ENCODE data around the gene HHIP. TPM values are rescaled to one million over a fixed set of nuclear protein-coding genes. Genes with fewer than 3 reads are reported as not detected.

The HHIP gene
- total RNA-seq, 1 experiment from 2014 or later, result not detected

DNA sequence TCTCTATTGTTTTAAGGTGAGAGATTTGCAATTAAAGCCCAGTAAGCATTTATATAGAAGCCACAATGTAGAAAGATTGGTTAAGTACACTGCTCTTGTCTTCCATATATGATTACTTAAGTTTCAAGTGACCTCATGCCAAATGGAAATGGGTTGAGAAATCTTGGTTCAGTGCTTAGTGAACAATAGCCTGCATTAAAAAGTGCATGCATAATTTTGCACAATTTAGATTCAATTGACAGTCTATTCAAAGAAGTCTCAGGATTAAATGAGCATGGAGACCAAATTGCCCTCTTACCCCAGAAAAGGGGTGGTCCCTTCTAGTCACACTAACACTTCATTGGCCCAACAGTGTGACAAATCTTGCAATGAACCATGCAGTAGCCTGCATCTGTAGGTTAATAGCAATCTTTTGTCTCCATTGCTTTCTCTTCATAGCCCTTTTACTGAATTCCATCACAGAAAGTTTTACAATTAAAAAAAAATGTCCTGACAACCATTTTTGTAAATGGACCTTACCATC lies 93.6 kb downstream of the HHIP start:
- intact Hi-C loops (cut with micrococcal nuclease; ENCODE audit: unreplicated experiment), result no loop called here
- no peaks in the 10 kb centered on the region for H4K20me1 ChIP-seq (ENCODE audit: insufficient read depth)
- ChIA-PET POLR2A (ENCODE audit: unreplicated experiment) (no interaction called here), CTCF (no interaction called here)
- H3K27ac ChIP-seq, result no peak overlapping the region
- H2AFZ ChIP-seq, result no peak overlapping the region
- no peak overlapping the region for H3K4me3 ChIP-seq
- H3K36me3 ChIP-seq (ENCODE audit: low read depth), result no peaks in the 10 kb centered on the region
- no peak overlapping the region for H3K4me2 ChIP-seq
- no TSS peak for BruUV-seq (replicated peaks)
- no peaks in the 10 kb centered on the region for H3F3A ChIP-seq (ENCODE audit: insufficient read depth, low read depth)
- no peaks in the 10 kb centered on the region for H3K9me3 ChIP-seq (ENCODE audit: insufficient read depth, low read depth)
- DNase-seq, result no peak
- H3K9me2 ChIP-seq (ENCODE audit: insufficient read depth), result no peaks in the 10 kb centered on the region
- H3K27me3 ChIP-seq (ENCODE audit: insufficient read depth, low read depth), result no peaks in the 10 kb centered on the region
- H3K79me2 ChIP-seq (ENCODE audit: low read depth), result no peaks in the 10 kb centered on the region
- no peaks in the 10 kb centered on the region for H3K4me1 ChIP-seq (replicated peaks; ENCODE audit: insufficient read depth)
- no peak for TF ChIP-seq EZH2 (IDR thresholded peaks at IDR 0.05; ENCODE audit: low read depth)
- TF ChIP-seq, protein P1, sequence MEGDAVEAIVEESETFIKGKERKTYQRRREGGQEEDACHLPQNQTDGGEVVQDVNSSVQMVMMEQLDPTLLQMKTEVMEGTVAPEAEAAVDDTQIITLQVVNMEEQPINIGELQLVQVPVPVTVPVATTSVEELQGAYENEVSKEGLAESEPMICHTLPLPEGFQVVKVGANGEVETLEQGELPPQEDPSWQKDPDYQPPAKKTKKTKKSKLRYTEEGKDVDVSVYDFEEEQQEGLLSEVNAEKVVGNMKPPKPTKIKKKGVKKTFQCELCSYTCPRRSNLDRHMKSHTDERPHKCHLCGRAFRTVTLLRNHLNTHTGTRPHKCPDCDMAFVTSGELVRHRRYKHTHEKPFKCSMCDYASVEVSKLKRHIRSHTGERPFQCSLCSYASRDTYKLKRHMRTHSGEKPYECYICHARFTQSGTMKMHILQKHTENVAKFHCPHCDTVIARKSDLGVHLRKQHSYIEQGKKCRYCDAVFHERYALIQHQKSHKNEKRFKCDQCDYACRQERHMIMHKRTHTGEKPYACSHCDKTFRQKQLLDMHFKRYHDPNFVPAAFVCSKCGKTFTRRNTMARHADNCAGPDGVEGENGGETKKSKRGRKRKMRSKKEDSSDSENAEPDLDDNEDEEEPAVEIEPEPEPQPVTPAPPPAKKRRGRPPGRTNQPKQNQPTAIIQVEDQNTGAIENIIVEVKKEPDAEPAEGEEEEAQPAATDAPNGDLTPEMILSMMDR (conservative IDR thresholded peaks at IDR 0.05), result no peak

DNA sequence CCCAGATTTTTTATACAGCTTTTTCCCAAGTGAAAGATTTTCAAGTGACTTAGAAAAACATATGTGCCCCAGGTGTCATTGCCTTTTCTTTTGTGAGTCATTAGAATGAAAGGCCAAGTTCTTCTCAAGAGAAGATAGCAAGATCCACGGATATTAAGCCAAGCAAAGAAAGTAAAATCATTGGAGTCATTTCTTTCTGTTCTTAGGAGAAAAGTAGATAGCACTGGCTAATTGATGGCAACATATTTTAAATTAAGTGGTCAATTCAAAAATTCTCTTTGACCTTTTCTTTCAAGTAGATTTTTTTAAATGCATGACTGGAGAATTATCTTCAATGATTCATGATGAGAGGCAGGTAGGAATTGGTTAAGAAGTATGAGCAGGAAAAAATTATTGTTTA lies 94.4 kb downstream of the HHIP start:
- H3K4me3 ChIP-seq, result no peak overlapping the region
- H3K4me1 ChIP-seq (replicated peaks; ENCODE audit: insufficient read depth), result no peaks in the 10 kb centered on the region
- ChIA-PET CTCF (no interaction called here), POLR2A (ENCODE audit: unreplicated experiment) (no interaction called here)
- H3F3A ChIP-seq (ENCODE audit: insufficient read depth, low read depth), result no peaks in the 10 kb centered on the region
- H3K4me2 ChIP-seq, result no peak overlapping the region
- H3K36me3 ChIP-seq (ENCODE audit: low read depth), result no peaks in the 10 kb centered on the region
- no peaks in the 10 kb centered on the region for H3K9me2 ChIP-seq (ENCODE audit: insufficient read depth)
- H4K20me1 ChIP-seq (ENCODE audit: insufficient read depth), result no peaks in the 10 kb centered on the region
- H3K9me3 ChIP-seq (ENCODE audit: insufficient read depth, low read depth), result no peaks in the 10 kb centered on the region
- TF ChIP-seq, protein P1 (conservative IDR thresholded peaks at IDR 0.05), result no peak
- TF ChIP-seq EZH2 (IDR thresholded peaks at IDR 0.05; ENCODE audit: low read depth), result no peak
- no peaks in the 10 kb centered on the region for H3K79me2 ChIP-seq (ENCODE audit: low read depth)
- DNase-seq, result no peak
- no peak overlapping the region for H3K27ac ChIP-seq
- no peak overlapping the region for H2AFZ ChIP-seq
- no TSS peak for BruUV-seq (replicated peaks)
- intact Hi-C loops (cut with micrococcal nuclease; ENCODE audit: unreplicated experiment), result no loop called here
- H3K27me3 ChIP-seq (ENCODE audit: insufficient read depth, low read depth), result no peaks in the 10 kb centered on the region

DNA sequence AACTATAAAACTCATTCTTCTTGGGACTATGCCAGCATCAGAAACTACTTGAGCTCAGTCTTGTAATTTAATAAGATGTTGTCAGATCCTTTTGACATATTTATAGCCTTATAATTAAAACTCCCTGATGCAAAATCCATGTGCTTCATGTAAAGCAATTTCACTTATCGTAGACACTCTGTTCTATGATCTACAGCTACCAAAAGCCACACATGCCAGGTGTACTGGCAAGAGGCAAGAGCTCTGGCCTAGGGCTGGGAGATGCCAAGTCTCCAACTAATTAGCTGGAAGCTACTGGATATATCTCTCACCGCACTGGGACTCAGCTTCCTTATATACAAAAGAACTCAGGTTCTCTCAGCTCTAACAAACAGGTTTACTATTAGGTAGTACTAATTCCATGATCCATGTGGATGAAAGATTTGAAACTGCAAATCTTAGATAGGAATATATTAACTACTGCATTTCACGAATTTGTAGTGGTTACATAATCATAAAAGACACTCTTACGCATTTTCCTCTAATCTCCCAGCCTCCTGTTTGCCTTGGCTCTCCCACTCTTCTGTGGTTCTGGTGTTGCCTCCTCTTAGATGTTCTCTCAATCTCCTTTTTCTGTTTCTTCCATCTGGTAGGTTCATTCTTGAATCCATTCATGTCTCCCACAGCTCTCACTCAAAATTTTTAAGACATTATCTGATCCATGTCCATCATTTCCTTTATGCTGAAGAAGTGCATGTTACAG lies 103.0 kb downstream of the HHIP start:
- Histone ChIP-seq H3K4me2 (no peak overlapping the region), H2AFZ (no peak overlapping the region), H4K20me1 (ENCODE audit: insufficient read depth) (no peaks in the 10 kb centered on the region), H3K4me1 (replicated peaks; ENCODE audit: insufficient read depth) (no peaks in the 10 kb centered on the region), H3K4me3 (no peak overlapping the region), H3K79me2 (ENCODE audit: low read depth) (no peaks in the 10 kb centered on the region), H3F3A (ENCODE audit: insufficient read depth, low read depth) (no peaks in the 10 kb centered on the region), H3K27ac (no peak overlapping the region), H3K36me3 (ENCODE audit: low read depth) (no peaks in the 10 kb centered on the region), H3K27me3 (ENCODE audit: insufficient read depth, low read depth) (no peaks in the 10 kb centered on the region), H3K9me2 (ENCODE audit: insufficient read depth) (no peaks in the 10 kb centered on the region), H3K9me3 (ENCODE audit: insufficient read depth, low read depth) (no peaks in the 10 kb centered on the region)
- intact Hi-C loops (cut with micrococcal nuclease; ENCODE audit: unreplicated experiment), result no loop called here
- no TSS peak for BruUV-seq (replicated peaks)
- ChIA-PET POLR2A (ENCODE audit: unreplicated experiment) (no interaction called here), CTCF (no interaction called here)
- DNase-seq, result no peak
- TF ChIP-seq EZH2 (IDR thresholded peaks at IDR 0.05; ENCODE audit: low read depth), result no peak
- TF ChIP-seq, protein P1 (conservative IDR thresholded peaks at IDR 0.05), result no peak
